Trophoblast cell (in vitro differentiated cells and primary cell): Measurements from ENCODE around the gene CSNK2A1.
"Not testable (repeated sequence)": the region's sequence is repeated elsewhere in the genome, so short reads cannot be mapped to it uniquely, and the experiment has no call there.

ENCODE experiments used
- DNase-seq, 2 donors: peaks; one replicate each; pipeline ENCODE4 v3.0.0-alpha.2; 2016
- H2AFZ ChIP-seq: 2 replicates; pipeline ENCODE4 v1.6.1; 2013; ENCODE audit warnings: low read length, moderate library complexity, mild to moderate bottlenecking; ENCODE audit not compliant: insufficient read depth, poor library complexity
- H2AK5ac ChIP-seq: 2 replicates; pipeline ENCODE4 v1.6.1; 2013; ENCODE audit warnings: mild to moderate bottlenecking, low read length
- H2BK120ac ChIP-seq: 2 replicates; pipeline ENCODE4 v1.6.1; 2013; ENCODE audit warnings: low read length, mild to moderate bottlenecking, moderate library complexity; ENCODE audit not compliant: insufficient read depth, poor library complexity
- H2BK12ac ChIP-seq: 2 replicates; pipeline ENCODE4 v1.6.1; 2013; ENCODE audit warnings: mild to moderate bottlenecking, low read length, moderate library complexity
- H2BK5ac ChIP-seq: 2 replicates; pipeline ENCODE4 v1.6.1; 2013; ENCODE audit warnings: low read length, low read depth, moderate library complexity, mild to moderate bottlenecking; ENCODE audit not compliant: poor library complexity
- H3K14ac ChIP-seq: 2 replicates; pipeline ENCODE4 v1.6.1; 2013; ENCODE audit warnings: mild to moderate bottlenecking, low read length
- H3K18ac ChIP-seq: 2 replicates; pipeline ENCODE4 v1.6.1; 2013; ENCODE audit warnings: mild to moderate bottlenecking, low read length
- H3K23ac ChIP-seq: 2 replicates; pipeline ENCODE4 v1.6.1; 2013; ENCODE audit warnings: low read length
- H3K27ac ChIP-seq: 2 replicates; pipeline ENCODE4 v1.5.1; 2013; ENCODE audit warnings: low read depth, mild to moderate bottlenecking, inconsistent platforms, low read length, moderate library complexity
- H3K27me3 ChIP-seq: 2 replicates; pipeline ENCODE4 v1.6.1; 2013; ENCODE audit warnings: inconsistent platforms, mild to moderate bottlenecking, low read length, moderate library complexity; ENCODE audit not compliant: insufficient read depth
- H3K36me3 ChIP-seq, 2 experiments: 1 replicate in 1 of 2; 2 replicates in 1 of 2; pipeline ENCODE4 v1.6.1; 2013; ENCODE audit warnings: low read length in 2 of 2, mild to moderate bottlenecking in 2 of 2, moderate library complexity in 1 of 2; ENCODE audit not compliant: insufficient read depth in 2 of 2, control insufficient read depth in 1 of 2
- H3K4ac ChIP-seq: 2 replicates; pipeline ENCODE4 v1.6.1; 2013; ENCODE audit warnings: low read depth, mild to moderate bottlenecking, low read length, moderate library complexity
- H3K4me1 ChIP-seq, 2 experiments: 1 replicate in 1 of 2; 2 replicates in 1 of 2; pipeline ENCODE4 v1.6.1; 2013; ENCODE audit warnings: low read length in 2 of 2, mild to moderate bottlenecking in 2 of 2, moderate library complexity in 1 of 2; ENCODE audit not compliant: insufficient read depth in 2 of 2, control insufficient read depth in 1 of 2
- H3K4me2 ChIP-seq: 2 replicates; pipeline ENCODE4 v1.6.1; 2013; ENCODE audit warnings: inconsistent platforms, mild to moderate bottlenecking, low read length, moderate library complexity
- H3K4me3 ChIP-seq: 2 replicates; pipeline ENCODE4 v1.5.1; 2013; ENCODE audit warnings: mild to moderate bottlenecking, low read depth, low read length, inconsistent platforms
- H3K79me1 ChIP-seq: one replicate; pipeline ENCODE4 v1.6.1; 2013; ENCODE audit warnings: low read length
- H3K79me2 ChIP-seq: 2 replicates; pipeline ENCODE4 v1.6.1; 2013; ENCODE audit warnings: low read length, mild to moderate bottlenecking; ENCODE audit not compliant: control insufficient read depth, insufficient read depth, poor library complexity
- H3K9ac ChIP-seq: 2 replicates; pipeline ENCODE4 v1.6.1; 2013; ENCODE audit warnings: mild to moderate bottlenecking, low read length
- H3K9me3 ChIP-seq: 2 replicates; pipeline ENCODE4 v1.6.1; 2013; ENCODE audit warnings: low read depth, mild to moderate bottlenecking, control low read depth, inconsistent platforms, low read length; ENCODE audit not compliant: insufficient read depth
- H4K12ac ChIP-seq: 2 replicates; pipeline ENCODE4 v1.6.1; 2013; ENCODE audit warnings: low read depth, mild to moderate bottlenecking, low read length, moderate library complexity
- H4K8ac ChIP-seq: 2 replicates; pipeline ENCODE4 v1.6.1; 2013; ENCODE audit warnings: low read depth, mild to moderate bottlenecking, low read length, moderate library complexity
- H4K91ac ChIP-seq: one replicate; pipeline ENCODE4 v1.6.1; 2013; ENCODE audit warnings: low read depth, mild to moderate bottlenecking, low read length, moderate library complexity
- WGBS: extraction: QIAGEN DNeasy Blood & Tissue Kit; methylation state at CpG from one replicate; pipeline ENCODE4 v1.1.7; 2013; ENCODE audit warnings: missing lambda C conversion rate; ENCODE audit not compliant: insufficient read length, insufficient coverage; ENCODE audit errors: extremely low coverage; 5-methylcytosine and 5-hydroxymethylcytosine counted together

CSNK2A1 gene

DNA sequence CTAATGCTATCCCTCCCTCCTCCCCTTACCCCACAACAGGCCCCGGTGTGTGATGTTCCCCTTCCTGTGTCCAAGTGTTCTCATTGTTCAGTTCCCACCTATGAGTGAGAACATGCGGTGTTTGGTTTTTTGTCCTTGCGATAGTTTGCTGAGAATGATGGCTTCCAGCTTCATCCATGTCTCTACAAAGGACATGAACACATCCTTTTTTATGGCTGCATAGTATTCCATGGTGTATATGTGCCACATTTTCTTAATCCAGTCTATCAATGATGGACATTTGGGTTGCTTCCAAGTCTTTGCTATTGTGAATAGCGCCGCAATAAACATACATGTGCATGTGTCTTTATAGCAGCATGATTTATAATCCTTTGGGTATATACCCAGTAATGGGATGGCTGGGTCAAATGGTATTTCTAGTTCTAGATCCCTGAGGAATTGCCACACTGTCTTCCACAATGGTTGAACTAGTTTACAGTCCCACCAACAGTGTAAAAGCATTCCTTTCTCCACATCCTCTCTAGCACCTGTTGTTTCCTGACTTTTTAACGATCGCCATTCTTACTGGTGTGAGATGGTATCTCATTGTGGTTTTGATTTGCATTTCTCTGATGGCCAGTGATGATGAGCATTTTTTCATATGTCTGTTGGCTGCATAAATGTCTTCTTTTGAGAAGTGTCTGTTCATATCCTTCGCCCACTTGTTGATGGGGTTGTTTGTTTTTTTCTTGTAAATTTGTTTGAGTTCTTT is 35.5 kb upstream of the CSNK2A1 start:
- not testable (repeated sequence) for H3K9ac ChIP-seq, H2BK12ac ChIP-seq, H2BK5ac ChIP-seq, H3K23ac ChIP-seq, H3K14ac ChIP-seq, H3K4me3 ChIP-seq, H2AFZ ChIP-seq, H4K12ac ChIP-seq, H3K4me1 ChIP-seq, H3K4ac ChIP-seq, H2BK120ac ChIP-seq, H4K8ac ChIP-seq, H3K9me3 ChIP-seq, H3K4me2 ChIP-seq, H3K36me3 ChIP-seq, DNase-seq, H3K18ac ChIP-seq, H3K27me3 ChIP-seq, H2AK5ac ChIP-seq, H3K27ac ChIP-seq, H3K79me2 ChIP-seq, H4K91ac ChIP-seq, H3K79me1 ChIP-seq
- no CpG with 5 or more reads among the region's 8 CpGs for WGBS

DNA sequence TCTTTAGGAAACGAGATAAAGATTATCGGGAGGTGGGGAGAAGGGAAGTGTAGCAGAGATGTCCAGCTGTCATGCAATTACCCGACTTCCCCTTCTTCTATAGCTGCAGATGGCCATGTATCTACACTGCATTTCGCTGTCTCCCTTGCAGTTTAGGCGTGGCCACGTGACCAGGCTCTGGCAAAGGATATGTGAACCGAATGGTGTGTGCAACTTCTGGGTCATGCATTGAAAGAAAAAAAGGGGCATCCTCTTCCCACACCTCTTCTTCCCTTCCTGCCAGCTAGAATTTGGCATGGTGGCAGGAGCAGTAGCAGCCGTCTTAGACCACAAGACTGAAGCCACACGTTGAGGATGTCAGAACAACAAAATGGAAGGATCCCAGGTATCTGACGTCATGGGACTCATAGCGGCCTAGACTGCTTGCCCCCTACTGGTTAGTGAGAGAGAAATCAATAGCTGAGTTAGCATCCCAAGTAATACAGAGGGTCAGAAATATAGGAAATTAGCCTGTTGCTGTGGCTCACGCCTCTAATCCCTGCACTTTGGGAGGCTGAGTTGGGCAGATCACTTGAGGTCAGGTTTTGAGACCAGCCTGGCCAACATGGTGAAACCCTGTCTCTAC is 33.7 kb upstream of the CSNK2A1 start:
- Histone ChIP-seq H3K14ac (no peak overlapping the region), H3K4me2 (no peak overlapping the region), H3K36me3 (no peaks in the 10 kb centered on the region), H2AFZ (no peak overlapping the region), H4K12ac (no peak overlapping the region), H3K79me1 (no peaks in the 10 kb centered on the region), H2BK120ac (no peak overlapping the region), H4K91ac (no peak overlapping the region), H2BK5ac (no peak overlapping the region), H3K18ac (no peak overlapping the region), H3K4me1 (peaks cover 15 to 16% of the 10 kb centered on the region in 2 experiments), H3K79me2 (no peaks in the 10 kb centered on the region), H3K9me3 (no peaks in the 10 kb centered on the region), H3K23ac (no peak overlapping the region), H2BK12ac (no peak overlapping the region), H3K4ac (no peak overlapping the region), H3K4me3 (peak overlapping the region; percentile 8), H3K9ac (no peak overlapping the region), H4K8ac (no peak overlapping the region), H3K27me3 (no peaks in the 10 kb centered on the region), H3K27ac (no peak overlapping the region), H2AK5ac (no peak overlapping the region)
- WGBS, result no CpG with 5 or more reads among the region's 12 CpGs
- peak in 1 of 2 donors; percentile 39 for DNase-seq

DNA sequence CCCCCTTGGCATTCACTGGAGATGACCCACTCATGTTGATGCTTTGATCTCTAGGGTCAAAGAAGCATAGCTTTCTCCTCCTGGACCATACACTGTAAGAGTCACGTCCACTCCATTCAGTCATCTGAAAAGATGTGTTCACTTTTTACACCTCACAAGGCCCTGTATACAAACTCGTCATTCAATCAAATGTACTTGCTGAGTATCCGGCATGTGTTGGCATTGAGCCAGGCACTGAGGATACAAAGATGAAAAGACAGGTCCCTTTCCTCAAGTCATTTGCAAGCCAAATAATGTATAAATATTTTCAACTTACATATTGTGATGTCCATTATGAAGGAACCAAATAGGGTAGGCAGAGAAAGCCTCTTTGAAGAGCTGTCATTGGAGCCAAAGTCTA is 32.6 kb upstream of the CSNK2A1 start:
- H4K8ac ChIP-seq, result no peak overlapping the region
- no CpG with 5 or more reads among the region's 3 CpGs for WGBS

DNA sequence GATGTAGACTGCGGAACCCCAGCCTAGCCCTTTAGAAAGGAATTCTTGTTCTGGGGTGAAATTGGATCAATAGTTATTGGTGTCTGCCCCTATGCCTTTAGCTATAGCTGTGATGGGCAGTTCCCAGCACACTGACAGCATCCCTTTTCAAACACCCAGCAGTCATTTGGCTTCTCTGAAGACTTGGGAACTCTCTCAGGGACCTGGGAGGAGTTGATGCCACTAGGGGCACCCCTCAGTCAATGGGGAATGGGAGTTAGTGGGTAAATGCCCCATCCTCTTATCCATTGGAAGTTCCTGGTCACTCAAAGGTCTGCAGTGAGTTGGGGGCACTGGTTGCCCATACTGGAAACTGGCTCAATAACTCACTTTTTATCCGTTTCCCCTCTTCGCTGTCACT is 31.6 kb upstream of the CSNK2A1 start:
- Histone ChIP-seq H3K4me2 (no peak overlapping the region), H3K27me3 (no peaks in the 10 kb centered on the region), H4K91ac (no peak overlapping the region), H2AK5ac (no peak overlapping the region), H2BK120ac (no peak overlapping the region), H2BK5ac (no peak overlapping the region), H3K4me3 (no peak overlapping the region), H3K18ac (no peak overlapping the region), H3K9me3 (no peaks in the 10 kb centered on the region), H4K12ac (no peak overlapping the region), H3K27ac (no peak overlapping the region), H3K4ac (no peak overlapping the region), H3K36me3 (no peaks in the 10 kb centered on the region), H3K79me2 (no peaks in the 10 kb centered on the region), H3K23ac (no peak overlapping the region), H2BK12ac (no peak overlapping the region), H3K9ac (peak overlapping the region; percentile 22), H3K14ac (no peak overlapping the region), H3K4me1 (peaks cover 16 to 18% of the 10 kb centered on the region in 2 experiments), H2AFZ (no peak overlapping the region), H3K79me1 (no peaks in the 10 kb centered on the region), H4K8ac (no peak overlapping the region)
- WGBS, result no CpG with 5 or more reads among the region's 3 CpGs
- no peak for DNase-seq

More for the DNA sequence above, 32.6 kb upstream of the CSNK2A1 start:
- Histone ChIP-seq H4K12ac (no peak overlapping the region), H2AFZ (no peak overlapping the region), H3K23ac (no peak overlapping the region), H3K4ac (no peak overlapping the region), H2BK12ac (no peak overlapping the region), H3K36me3 (no peaks in the 10 kb centered on the region), H3K27ac (no peak overlapping the region), H4K91ac (no peak overlapping the region), H3K27me3 (no peaks in the 10 kb centered on the region), H3K4me3 (no peak overlapping the region), H2BK5ac (no peak overlapping the region), H3K9me3 (no peaks in the 10 kb centered on the region), H3K18ac (no peak overlapping the region), H3K9ac (no peak overlapping the region), H3K4me1 (peaks cover 16 to 18% of the 10 kb centered on the region in 2 experiments), H2BK120ac (no peak overlapping the region), H3K79me1 (no peaks in the 10 kb centered on the region), H3K14ac (no peak overlapping the region), H2AK5ac (no peak overlapping the region), H3K79me2 (no peaks in the 10 kb centered on the region), H3K4me2 (no peak overlapping the region)
- DNase-seq, result no peak
